Right cardiac atrium (tissue), 5 donors: Measurements from ENCODE around the gene NUDCD3. TPM values are rescaled to one million over a fixed set of nuclear protein-coding genes. Genes with fewer than 3 reads are reported as not detected.
A peak's percentile ranks its signal among the peaks of the same experiment; 100 is the strongest.

ENCODE experiments used
- ATAC-seq, 2 donors: fragments of 200-7000 bp; cut with Tn5 transposase; one replicate each; pipeline versions ENCODE4 v1.8.0 to v1.9.1; 2020; ENCODE audit warnings: moderate library complexity in 2 of 2, mild to moderate bottlenecking in 1 of 2
- DNase-seq, 3 donors: peaks; one replicate each; pipeline ENCODE4 v3.0.0-alpha.2; 2020
- H3K27ac ChIP-seq: one replicate; pipeline ENCODE4 v1.5.1; 2013; ENCODE audit warnings: mild to moderate bottlenecking, low read length, control low read depth, moderate library complexity
- H3K27me3 ChIP-seq: one replicate; pipeline ENCODE4 v1.6.1; 2013; ENCODE audit not compliant: control insufficient read depth, insufficient read depth
- H3K4me1 ChIP-seq: one replicate; pipeline ENCODE4 v1.6.1; 2013; ENCODE audit warnings: low read length; ENCODE audit not compliant: control insufficient read depth, insufficient read depth
- H3K4me3 ChIP-seq: one replicate; pipeline ENCODE4 v1.5.1; 2013; ENCODE audit warnings: low read length, control low read depth
- H3K9me3 ChIP-seq: one replicate; pipeline ENCODE4 v1.6.1; 2013; ENCODE audit warnings: low read length; ENCODE audit not compliant: control insufficient read depth
- WGBS: extraction: QIAGEN DNeasy Blood & Tissue Kit; methylation state at CpG from one replicate; pipeline ENCODE4 v1.1.7; 2013; 5-methylcytosine and 5-hydroxymethylcytosine counted together
- intact Hi-C, 4 donors: fragments of 100-400 bp; cut with DNase I; formaldehyde crosslinking; loops; one replicate each; pipeline versions ENCODE4 v1.11.0 to v1.14.0; 2022 to 2023
- polyA plus RNA-seq: library from polyadenylated mRNA; stranded (reverse); fragments of 200-250 nt; gene quantifications from one replicate; pipeline ENCODE4 v1.2.3, GENCODE V29; 2013
- total RNA-seq, 4 donors: library from RNA; stranded (reverse); fragmentation: NEBNext Ultra II Directional; extraction: Animal tissue kit (Norgen Biotek cat#: 25700); gene quantifications; one replicate each; pipeline ENCODE4 v1.2.1, GENCODE V29; 2021
- donor health status: healthy with polysubstance abuse.
- donor health status: DM: no; HTN: yes; CAD: no.
- donor health status: DM: no; HTN: no; CAD: no.
- donor health status: DM: no; HTN: yes; CAD: no; lungs with severe emphysema.
- donor health status: DM: yes; HTN: yes; CAD: no.

NUDCD3 gene
- total and polyA plus RNA-seq, 5 donors: 29.0 to 108 (median 100) TPM

DNA sequence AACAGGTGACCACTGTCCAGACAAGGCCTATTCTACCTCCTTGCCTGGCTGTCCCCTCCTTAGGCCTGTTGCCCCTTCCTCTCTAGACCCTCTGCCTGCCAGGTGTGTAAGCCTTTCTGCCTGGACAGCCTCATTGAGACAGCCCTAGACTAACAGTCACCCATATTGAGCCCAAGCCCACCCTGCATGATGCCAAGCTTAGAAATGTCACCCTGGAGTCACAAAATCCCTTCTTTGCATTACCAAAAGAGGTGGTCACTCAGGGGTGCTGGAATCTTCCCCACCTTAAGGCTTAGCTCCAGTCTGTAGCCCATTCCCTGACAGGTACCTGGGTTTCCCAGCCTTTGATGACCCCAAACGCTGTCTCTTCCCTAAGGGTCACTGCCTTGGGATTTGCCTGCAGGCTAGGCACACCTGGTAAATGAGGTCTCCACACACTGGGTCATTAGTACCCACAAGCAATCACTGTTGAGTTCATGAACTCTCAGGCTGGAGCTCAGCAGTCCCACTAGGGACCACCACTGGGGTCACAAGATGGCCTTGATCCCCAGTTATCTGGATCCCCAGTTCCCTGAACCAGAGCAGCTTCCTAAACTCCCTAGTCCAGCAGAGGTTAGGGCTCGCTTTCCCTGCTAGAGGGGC lies 110.1 kb downstream of the NUDCD3 start:
- Histone ChIP-seq H3K4me3 (no peak overlapping the region), H3K27ac (no peak overlapping the region), H3K9me3 (no peaks in the 10 kb centered on the region), H3K27me3 (no peaks in the 10 kb centered on the region), H3K4me1 (peaks cover 10% of the 10 kb centered on the region)
- DNase-seq: no peak
- WGBS: 85% methylated on average over 2 of the region's 2 CpGs
- ATAC-seq: no peak
- intact Hi-C loops: no loop called here

DNA sequence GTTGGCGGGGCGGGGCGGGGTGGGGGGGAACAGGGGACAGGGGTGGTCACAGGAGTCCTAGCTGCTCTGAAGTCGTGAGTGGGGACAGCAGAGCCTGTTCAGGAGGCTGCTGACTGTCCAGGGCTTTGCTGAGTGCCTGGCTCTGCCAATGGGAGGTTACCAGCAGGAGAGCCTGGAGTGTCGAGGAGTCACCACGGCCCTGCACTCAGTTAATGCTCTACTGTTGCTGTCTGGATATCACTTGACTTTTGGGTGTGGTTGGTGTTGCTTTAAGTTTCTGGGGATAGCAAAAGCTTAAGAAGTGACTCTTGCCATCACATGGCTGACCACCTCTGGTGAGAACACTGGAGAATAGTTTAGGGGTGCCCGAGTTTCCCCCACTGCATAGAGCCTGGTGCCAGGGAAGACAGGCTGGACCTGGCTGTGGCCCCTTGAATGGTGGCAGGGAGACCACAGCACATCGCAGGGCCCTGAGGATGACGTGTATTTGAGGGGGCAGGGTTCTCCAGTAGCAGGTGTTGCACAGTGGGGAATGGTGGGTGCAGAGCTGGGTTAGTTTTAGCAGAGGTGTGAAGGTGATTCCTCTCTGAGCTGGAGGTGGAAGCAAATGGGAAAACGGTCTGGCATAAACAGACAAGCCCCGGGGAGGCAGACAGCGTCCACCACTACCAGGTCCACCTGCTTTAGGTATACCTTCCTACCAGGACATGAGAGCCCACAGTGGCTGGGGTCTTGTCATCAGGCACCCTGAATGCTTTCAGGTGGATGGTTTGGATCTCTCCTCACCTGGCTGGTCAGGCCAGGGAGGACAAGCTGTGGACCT lies 110.9 kb downstream of the NUDCD3 start:
- no peak for ATAC-seq

DNA sequence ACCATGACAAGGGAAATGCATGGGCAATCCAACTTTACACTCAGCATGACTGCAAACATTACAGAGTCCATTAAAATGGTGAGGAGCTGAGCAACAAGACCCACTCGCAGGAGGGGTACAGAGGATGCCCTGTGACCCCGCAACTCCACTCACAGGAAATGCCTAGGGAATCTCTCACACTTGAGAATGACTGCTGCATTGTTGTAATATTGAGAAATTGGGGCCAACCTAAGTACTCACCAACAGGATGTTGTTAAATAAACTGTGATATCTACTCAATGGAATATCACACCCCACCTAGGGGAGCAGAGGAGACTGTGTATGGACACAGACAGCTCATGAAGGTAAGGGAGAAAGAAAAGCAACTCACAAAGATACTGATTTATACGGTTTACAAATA lies 111.7 kb downstream of the NUDCD3 start:
- intact Hi-C loops: no loop called here
- Histone ChIP-seq H3K27me3 (no peaks in the 10 kb centered on the region), H3K4me1 (peaks cover 3% of the 10 kb centered on the region), H3K27ac (no peak overlapping the region), H3K4me3 (no peak overlapping the region), H3K9me3 (no peaks in the 10 kb centered on the region)
- DNase-seq (no peak), ATAC-seq (no peak)
- WGBS: 73% methylated on average over 3 of the region's 3 CpGs

More for the DNA sequence above, 110.9 kb downstream of the NUDCD3 start:
- Histone ChIP-seq H3K4me3 (no peak overlapping the region), H3K27me3 (no peaks in the 10 kb centered on the region), H3K9me3 (no peaks in the 10 kb centered on the region), H3K27ac (no peak overlapping the region), H3K4me1 (peaks cover 3% of the 10 kb centered on the region)
- intact Hi-C loops: no loop called here
- WGBS: 81% methylated on average over 12 of the region's 12 CpGs
- DNase-seq: no peak

DNA sequence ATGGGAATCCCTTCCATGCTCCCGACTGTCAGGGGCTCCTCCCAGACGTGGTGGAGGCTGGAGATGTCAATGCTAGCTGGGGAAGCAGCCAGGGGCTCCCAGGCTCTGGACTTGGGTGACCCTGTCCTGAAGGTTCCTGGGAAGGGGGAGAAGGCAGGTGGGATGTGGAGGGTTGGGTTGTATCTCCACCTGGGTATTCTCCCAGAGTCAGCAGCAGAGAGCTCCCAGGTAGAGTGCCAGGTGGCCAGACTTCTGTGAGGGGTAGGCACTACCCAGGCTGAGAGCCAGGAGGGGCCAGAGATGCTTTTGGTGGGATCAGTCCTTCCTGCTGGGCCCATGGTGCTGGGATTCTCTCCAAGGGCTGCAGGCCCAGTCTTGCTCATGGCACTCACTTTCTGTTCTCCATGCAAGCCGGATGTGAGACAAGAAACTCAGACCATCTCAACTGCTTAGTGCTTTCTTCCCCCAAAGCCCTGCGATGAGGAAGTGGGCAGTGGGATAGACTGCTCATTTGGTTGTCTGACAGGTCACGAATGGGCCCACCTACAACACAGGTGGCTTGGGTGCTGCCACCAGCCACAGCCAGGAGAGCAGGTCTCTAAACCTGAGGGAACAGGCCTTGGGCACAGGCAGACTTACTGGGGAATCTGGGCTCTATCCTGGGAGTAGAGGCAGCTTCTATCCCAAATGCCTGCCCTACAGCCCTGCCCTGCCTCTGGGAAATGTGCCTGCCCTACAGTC lies 112.6 kb downstream of the NUDCD3 start:
- no peak overlapping the region for H3K27ac ChIP-seq
- peaks cover 3% of the 10 kb centered on the region for H3K4me1 ChIP-seq
- no peaks in the 10 kb centered on the region for H3K9me3 ChIP-seq
- no peak overlapping the region for H3K4me3 ChIP-seq
- ATAC-seq (no peak), DNase-seq (no peak)
- H3K27me3 ChIP-seq: no peaks in the 10 kb centered on the region
- intact Hi-C loops: no loop called here
- 73% methylated on average over 5 of the region's 5 CpGs for WGBS

DNA sequence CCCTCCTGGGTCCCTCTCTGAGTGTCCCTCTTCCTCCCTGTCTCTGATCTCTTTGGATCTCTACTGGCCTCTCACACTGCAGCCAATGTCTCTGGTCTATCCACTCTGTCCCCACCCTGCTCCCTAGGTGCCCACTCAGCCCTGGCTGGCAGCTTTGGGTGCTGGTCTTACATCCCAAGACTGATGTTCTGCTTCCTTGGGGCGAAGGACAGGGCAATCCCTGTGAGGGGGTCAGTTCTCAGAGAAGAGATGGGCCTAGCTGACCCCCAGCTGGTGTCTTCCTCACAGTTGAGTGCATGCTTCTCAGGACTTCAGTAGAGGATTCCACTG lies 113.4 kb downstream of the NUDCD3 start:
- ATAC-seq: no peak
- DNase-seq: no peak
- H3K4me1 ChIP-seq: no peaks in the 10 kb centered on the region
- no peaks in the 10 kb centered on the region for H3K27me3 ChIP-seq
- 82% methylated on average over 1 of the region's 1 CpG for WGBS
- H3K9me3 ChIP-seq: no peaks in the 10 kb centered on the region
- no peak overlapping the region for H3K27ac ChIP-seq
- intact Hi-C loops: no loop called here
- H3K4me3 ChIP-seq: no peak overlapping the region

DNA sequence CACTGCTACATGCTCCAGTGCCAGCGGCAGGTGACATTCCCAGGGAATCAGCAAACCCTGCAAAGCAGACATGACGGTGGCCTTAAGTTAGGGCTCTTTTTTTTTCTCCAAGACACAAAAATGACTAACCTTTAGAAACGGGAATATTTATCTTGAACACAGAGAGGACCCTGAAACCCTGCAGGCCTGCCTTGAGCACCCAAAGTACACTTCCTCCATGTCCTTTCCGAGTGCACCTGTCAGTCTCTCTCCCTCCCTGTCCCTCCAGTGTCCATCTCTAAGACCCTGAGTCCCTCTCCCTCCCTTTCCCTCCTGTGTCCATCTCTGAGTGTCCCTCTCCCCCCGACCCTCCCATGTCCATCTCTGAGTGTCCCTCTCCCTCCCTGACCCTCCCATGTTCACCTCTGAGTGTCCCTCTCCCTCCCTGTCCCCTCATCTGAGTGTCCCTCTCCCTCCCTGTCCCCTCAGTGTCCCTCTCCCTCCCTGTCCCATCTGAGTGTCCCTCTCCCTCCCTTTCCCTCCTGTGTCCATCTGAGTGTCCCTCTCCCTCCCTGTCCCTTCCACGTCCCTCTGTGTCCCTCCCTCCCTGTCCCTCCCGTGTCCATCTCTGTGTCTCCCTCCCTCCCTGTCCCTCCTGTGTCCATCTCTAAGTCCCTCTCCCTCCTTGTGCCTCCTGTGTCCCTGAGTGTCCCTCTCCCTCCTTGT lies 113.9 kb downstream of the NUDCD3 start:
- DNase-seq (no peak), ATAC-seq (no peak)
- 54% methylated on average over 7 of the region's 7 CpGs for WGBS
- Histone ChIP-seq H3K27me3 (no peaks in the 10 kb centered on the region), H3K27ac (no peak overlapping the region), H3K4me3 (no peak overlapping the region), H3K9me3 (no peaks in the 10 kb centered on the region), H3K4me1 (no peaks in the 10 kb centered on the region)
- intact Hi-C loops: no loop called here

DNA sequence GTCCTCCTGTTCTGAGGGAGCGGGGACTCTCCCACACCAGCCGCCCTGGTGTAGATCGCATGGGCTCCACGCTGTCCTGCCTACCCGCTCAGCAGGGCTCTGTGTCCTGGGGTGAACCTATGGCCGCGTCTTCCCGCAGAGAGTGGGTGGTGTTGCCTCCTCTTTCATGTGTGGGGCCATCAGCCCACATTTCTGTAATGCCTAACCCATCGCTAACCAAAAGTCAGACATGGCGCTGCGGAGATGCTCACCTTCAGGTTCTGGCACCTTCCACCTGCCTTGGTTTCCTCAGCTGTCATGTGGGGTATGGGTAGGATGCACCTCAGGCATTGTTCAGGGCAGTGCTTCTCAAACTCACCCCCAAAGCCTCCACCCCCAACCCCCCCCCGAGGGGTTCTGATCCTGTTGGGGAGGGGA lies 114.5 kb downstream of the NUDCD3 start:
- DNase-seq (no peak), ATAC-seq (peak in 1 of 2 donors; percentile 8)
- intact Hi-C loops: no loop called here
- H3K9me3 ChIP-seq: no peaks in the 10 kb centered on the region
- H3K27me3 ChIP-seq: no peaks in the 10 kb centered on the region
- 73% methylated on average over 12 of the region's 12 CpGs for WGBS
- no peak overlapping the region for H3K27ac ChIP-seq
- no peaks in the 10 kb centered on the region for H3K4me1 ChIP-seq
- no peak overlapping the region for H3K4me3 ChIP-seq

DNA sequence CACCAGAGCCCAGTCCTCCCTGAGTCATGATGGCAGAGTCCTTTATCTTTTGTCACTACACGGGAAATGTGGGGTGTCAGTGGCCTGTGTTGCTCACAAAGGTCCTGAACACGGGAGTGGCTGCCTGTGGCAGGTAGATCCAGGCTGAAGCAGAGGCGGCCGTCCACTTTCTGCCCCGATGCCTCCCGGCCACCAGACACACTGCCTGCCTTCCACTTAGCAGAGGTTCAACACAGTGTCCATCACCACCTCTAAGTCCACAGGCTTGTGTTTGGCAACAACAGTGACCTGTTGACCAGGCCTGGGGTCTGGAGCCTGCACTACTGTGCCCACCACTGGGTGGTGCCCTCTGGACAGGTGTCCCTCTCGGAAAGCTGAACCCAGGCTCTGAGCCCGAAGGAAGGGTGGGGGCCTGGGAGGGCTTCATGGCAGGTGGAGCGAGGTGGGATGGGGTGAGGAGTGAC lies 115.2 kb downstream of the NUDCD3 start:
- Histone ChIP-seq H3K4me3 (no peak overlapping the region), H3K4me1 (no peaks in the 10 kb centered on the region), H3K27ac (no peak overlapping the region), H3K27me3 (no peaks in the 10 kb centered on the region), H3K9me3 (no peaks in the 10 kb centered on the region)
- no peak for DNase-seq
- 65% methylated on average over 9 of the region's 9 CpGs for WGBS
- ATAC-seq: peak; percentile 25 to 31
- intact Hi-C loops: no loop called here

DNA sequence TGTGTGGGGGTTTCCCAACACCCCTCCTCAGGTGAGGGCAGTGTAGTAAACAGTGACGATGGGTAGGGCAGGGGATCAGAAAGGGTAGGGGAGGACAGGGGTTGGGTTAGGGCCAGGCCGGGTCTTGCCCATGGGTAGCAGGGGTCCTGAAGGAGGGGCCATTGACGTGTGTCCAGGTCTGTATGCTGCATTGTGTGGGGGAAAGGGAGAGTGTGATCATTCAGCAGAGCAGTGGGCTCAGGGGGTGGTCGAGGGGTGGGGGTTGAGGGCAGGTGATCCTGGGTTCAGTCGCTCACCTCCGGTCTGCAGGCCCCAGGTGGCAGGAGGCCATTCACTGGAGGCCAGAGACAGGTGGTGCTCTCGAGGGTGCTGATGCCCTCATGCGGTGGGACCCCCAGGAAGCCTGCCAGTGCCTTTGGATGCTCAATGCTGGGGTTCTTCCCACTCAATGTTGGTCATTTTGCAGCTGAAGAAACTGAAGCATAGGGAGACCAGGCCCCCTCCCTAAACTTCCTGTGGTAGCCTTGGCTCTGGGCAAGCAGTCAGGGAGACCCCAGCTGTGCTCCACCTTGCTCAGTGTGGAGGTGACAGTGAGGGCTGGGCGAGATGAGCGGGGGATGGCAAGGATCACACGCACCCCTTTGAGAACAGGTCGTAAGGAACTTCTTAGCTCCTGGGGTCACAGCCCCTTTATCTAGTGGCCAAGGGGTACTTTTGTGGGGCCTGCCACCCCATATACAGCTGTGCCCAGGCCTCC lies 116.3 kb downstream of the NUDCD3 start:
- H3K9me3 ChIP-seq: no peaks in the 10 kb centered on the region
- intact Hi-C loops: no loop called here
- ATAC-seq (no peak), DNase-seq (no peak)
- no peaks in the 10 kb centered on the region for H3K27me3 ChIP-seq
- 76% methylated on average over 12 of the region's 12 CpGs for WGBS
- H3K27ac ChIP-seq: no peak overlapping the region
- H3K4me1 ChIP-seq: no peaks in the 10 kb centered on the region
- no peak overlapping the region for H3K4me3 ChIP-seq

DNA sequence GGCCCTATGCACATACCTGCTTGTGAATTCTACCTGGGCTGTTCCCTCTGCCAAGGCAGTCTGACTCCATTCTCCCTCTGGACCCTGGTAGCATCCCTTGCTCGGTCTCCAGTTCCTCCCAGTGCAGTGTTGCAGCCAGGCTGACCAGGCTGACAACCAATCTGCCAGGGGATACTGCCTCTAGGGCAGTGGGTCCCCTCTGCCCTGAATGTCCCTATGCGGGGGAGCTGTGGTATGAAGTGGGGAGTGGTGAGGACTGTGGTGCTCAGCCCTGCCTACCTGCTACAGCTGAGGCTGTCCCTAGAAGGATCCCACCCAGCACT lies 117.1 kb downstream of the NUDCD3 start:
- Histone ChIP-seq H3K27me3 (no peaks in the 10 kb centered on the region), H3K27ac (no peak overlapping the region), H3K4me3 (no peak overlapping the region), H3K9me3 (no peaks in the 10 kb centered on the region), H3K4me1 (no peaks in the 10 kb centered on the region)
- DNase-seq (no peak), ATAC-seq (no peak)
- intact Hi-C loops: no loop called here
- WGBS: 82% methylated on average over 2 of the region's 2 CpGs
